Skeletal muscle tissue (tissue), 4 donors: Measurements from ENCODE around the gene GRWD1. TPM values are rescaled to one million over a fixed set of nuclear protein-coding genes. Genes with fewer than 3 reads are reported as not detected.
A peak's percentile ranks its signal among the peaks of the same experiment; 100 is the strongest.

Experiments used
- H3K27ac ChIP-seq: one replicate; pipeline ENCODE4 v1.7.0; 2013; ENCODE audit warnings: mild to moderate bottlenecking, low read depth, low read length, inconsistent platforms
- H3K27me3 ChIP-seq, 3 donors: one replicate each; pipeline ENCODE4 v1.7.0; 2013; ENCODE audit warnings: low read length in 3 of 3; ENCODE audit not compliant: control insufficient read depth in 3 of 3, insufficient read depth in 3 of 3
- H3K36me3 ChIP-seq, 3 donors: one replicate each; pipeline ENCODE4 v1.7.0; 2013; ENCODE audit warnings: low read length in 3 of 3; ENCODE audit not compliant: control insufficient read depth in 3 of 3, insufficient read depth in 3 of 3
- H3K4me1 ChIP-seq, 3 donors: one replicate each; pipeline ENCODE4 v1.7.0; 2013; ENCODE audit warnings: low read length in 3 of 3, mild to moderate bottlenecking in 3 of 3; ENCODE audit not compliant: control insufficient read depth in 3 of 3, insufficient read depth in 3 of 3
- H3K4me3 ChIP-seq, 3 donors: one replicate each; pipeline ENCODE4 v1.7.0; 2013; ENCODE audit warnings: low read length in 3 of 3
- H3K9ac ChIP-seq, 3 donors: one replicate each; pipeline ENCODE4 v1.7.0; 2013; ENCODE audit warnings: low read length in 3 of 3, mild to moderate bottlenecking in 3 of 3, moderate library complexity in 2 of 3, low read depth in 1 of 3
- H3K9me3 ChIP-seq, 3 donors: one replicate each; pipeline ENCODE4 v1.7.0; 2013; ENCODE audit warnings: low read length in 3 of 3; ENCODE audit not compliant: control insufficient read depth in 3 of 3
- total RNA-seq: library from RNA; depleted of rRNA; stranded (reverse); fragments of >200 nt; gene quantifications from one replicate; pipeline ENCODE4 v1.2.3, GENCODE V29; 2014
- donor health status: Osteomylitis.

The GRWD1 gene
- total RNA-seq, 1 donor from 2014 or later, result 8.4 TPM

GRCh38 chr19:48454150-48454730 is 8.5 kb downstream of the GRWD1 start:
- H3K4me1 ChIP-seq, result peaks cover 5 to 19% (median 7%) of the 10 kb centered on the region in 3 donors
- no peaks in the 10 kb centered on the region for H3K27me3 ChIP-seq
- H3K36me3 ChIP-seq, result peaks cover 43 to 45% (median 44%) of the 10 kb centered on the region in 3 donors
- H3K9ac ChIP-seq, result no peak overlapping the region
- no peak overlapping the region for H3K4me3 ChIP-seq
- H3K27ac ChIP-seq, result no peak overlapping the region
- no peaks in the 10 kb centered on the region for H3K9me3 ChIP-seq

GRCh38 chr19:48455171-48455907 is 9.6 kb downstream of the GRWD1 start, which contains the start of gene KCNJ14:
KCNJ14 (plus strand) TSS chr19:48455574; CDS start chr19:48461725, 6,151 bp downstream.
- Histone ChIP-seq H3K9ac (peak within 1 kb of the TSS in 2 of 3 donors; percentile 16 to 20), H3K4me1 (peaks cover 5 to 19% (median 7%) of the 10 kb centered on the region in 3 donors), H3K36me3 (peaks cover 35 to 37% (median 36%) of the 10 kb centered on the region in 3 donors), H3K27ac (no peak within 1 kb of the TSS), H3K4me3 (no peak within 1 kb of the TSS), H3K9me3 (no peaks in the 10 kb centered on the region), H3K27me3 (no peaks in the 10 kb centered on the region)

- Histone ChIP-seq H3K27me3 (no peaks in the 10 kb centered on the region), H3K36me3 (peaks cover 29 to 30% (median 29%) of the 10 kb centered on the region in 3 donors), H3K4me1 (peaks cover 5 to 19% (median 7%) of the 10 kb centered on the region in 3 donors), H3K27ac (no peak overlapping the region), H3K4me3 (no peak overlapping the region), H3K9ac (peak overlapping the region in 1 of 3 donors; percentile 20), H3K9me3 (no peaks in the 10 kb centered on the region)
Measured at GRCh38 chr19:48455908-48456562, 10.3 kb downstream of the GRWD1 start.

GRCh38 chr19:48456864-48457263 is 11.1 kb downstream of the GRWD1 start:
- no peaks in the 10 kb centered on the region for H3K27me3 ChIP-seq
- H3K27ac ChIP-seq, result no peak overlapping the region
- H3K9me3 ChIP-seq, result no peaks in the 10 kb centered on the region
- H3K4me3 ChIP-seq, result no peak overlapping the region
- peaks cover 21 to 22% (median 21%) of the 10 kb centered on the region in 3 donors for H3K36me3 ChIP-seq
- H3K4me1 ChIP-seq, result peaks cover 5 to 19% (median 7%) of the 10 kb centered on the region in 3 donors
- H3K9ac ChIP-seq, result no peak overlapping the region

GRCh38 chr19:48458016-48458415 is 12.2 kb downstream of the GRWD1 start:
- Histone ChIP-seq H3K27me3 (no peaks in the 10 kb centered on the region), H3K4me3 (no peak overlapping the region), H3K36me3 (peaks cover 13 to 16% (median 13%) of the 10 kb centered on the region in 3 donors), H3K9ac (no peak overlapping the region), H3K9me3 (no peaks in the 10 kb centered on the region), H3K4me1 (peaks cover 5 to 11% (median 7%) of the 10 kb centered on the region in 3 donors), H3K27ac (no peak overlapping the region)

GRCh38 chr19:48461651-48461981 is 15.8 kb downstream of the GRWD1 start:
- Histone ChIP-seq H3K27me3 (no peaks in the 10 kb centered on the region), H3K4me3 (no peak overlapping the region), H3K4me1 (no peaks in the 10 kb centered on the region), H3K27ac (no peak overlapping the region), H3K36me3 (peaks cover 0 to 2% (median 0%) of the 10 kb centered on the region in 3 donors), H3K9me3 (no peaks in the 10 kb centered on the region), H3K9ac (no peak overlapping the region)

- H3K9ac ChIP-seq, result no peak overlapping the region
- peaks cover 0 to 2% (median 0%) of the 10 kb centered on the region in 3 donors for H3K36me3 ChIP-seq
- H3K9me3 ChIP-seq, result no peaks in the 10 kb centered on the region
- no peaks in the 10 kb centered on the region for H3K4me1 ChIP-seq
- H3K27me3 ChIP-seq, result no peaks in the 10 kb centered on the region
- no peak overlapping the region for H3K4me3 ChIP-seq
- no peak overlapping the region for H3K27ac ChIP-seq
Measured at GRCh38 chr19:48461982-48462655, 16.3 kb downstream of the GRWD1 start.

- H3K27me3 ChIP-seq, result no peaks in the 10 kb centered on the region
- H3K36me3 ChIP-seq, result peaks cover 0 to 2% (median under 1%) of the 10 kb centered on the region in 3 donors
- H3K9me3 ChIP-seq, result no peaks in the 10 kb centered on the region
- H3K9ac ChIP-seq, result no peak overlapping the region
- no peak overlapping the region for H3K27ac ChIP-seq
- H3K4me1 ChIP-seq, result peaks cover 8 to 12% (median 11%) of the 10 kb centered on the region in 3 donors
- H3K4me3 ChIP-seq, result no peak overlapping the region
Measured at GRCh38 chr19:48465215-48465614, 19.4 kb downstream of the GRWD1 start.

- no peaks in the 10 kb centered on the region for H3K27me3 ChIP-seq
- peaks cover 15 to 19% (median 17%) of the 10 kb centered on the region in 3 donors for H3K4me1 ChIP-seq
- H3K27ac ChIP-seq, result no peak overlapping the region
- H3K9me3 ChIP-seq, result no peaks in the 10 kb centered on the region
- H3K36me3 ChIP-seq, result peaks cover 14 to 15% (median 14%) of the 10 kb centered on the region in 3 donors
- H3K4me3 ChIP-seq, result no peak overlapping the region
- H3K9ac ChIP-seq, result no peak overlapping the region
Measured at GRCh38 chr19:48466561-48467325, 21.0 kb downstream of the GRWD1 start.
